Endothelial cell of umbilical vein (primary cell): ENCODE data around the gene MTERF4. TPM values are rescaled to one million over a fixed set of nuclear protein-coding genes. Genes with fewer than 3 reads are reported as not detected.

Experiments used
- BruUV-seq: library from RNA; stranded (reverse); fragments of 400-500 nt; replicated peaks from 2 replicates; lab custom pipeline; 2021; lab: Mats Ljungman, UMichigan
- CTCF ChIA-PET: fragments of 300-600, 350-600 bp; sonication (Branson Sonifier 250); formaldehyde crosslinking; loops from one replicate; lab custom pipeline; 2021; ENCODE audit warnings: antibody characterized with exemption, inconsistent platforms; lab: Charles Lee
- POLR2A ChIA-PET: fragments of 300-600, 350-600 bp; sonication (Branson Sonifier 250); formaldehyde crosslinking; loops from one replicate; lab custom pipeline; 2021; ENCODE audit warnings: antibody characterized with exemption, inconsistent platforms; lab: Charles Lee
- DNase-seq: peaks from one replicate; pipeline ENCODE4 v3.0.0-alpha.2; 2011; ENCODE audit warnings: low read depth, low spot score
- FAIRE-seq: peaks from 2 replicates; lab custom pipeline; 2011; peaks lifted over from hg19 to GRCh38; lab: Jason Lieb, UNC
- H2AFZ ChIP-seq: 2 replicates; pipeline ENCODE4 v1.6.0; 2012; ENCODE audit warnings: low read depth, low read length, control low read depth, inconsistent platforms
- H3K27ac ChIP-seq: 2 replicates; pipeline ENCODE4 v1.5.1; 2011; ENCODE audit warnings: low read depth, mild to moderate bottlenecking, control low read depth, low read length, moderate library complexity; ENCODE audit not compliant: insufficient read depth
- H3K27me3 ChIP-seq, 2 experiments: 2 replicates each; pipeline versions ENCODE4 v1.6.0 to v1.6.1; 2011; ENCODE audit warnings: low read length in 2 of 2, mixed read lengths in 1 of 2; ENCODE audit not compliant: control insufficient read depth in 2 of 2, insufficient read depth in 2 of 2
- H3K36me3 ChIP-seq, 2 experiments: 2 replicates in 1 of 2; 3 replicates in 1 of 2; pipeline ENCODE4 v1.5.1; 2011; ENCODE audit warnings: low read length in 2 of 2, mild to moderate bottlenecking in 1 of 2, moderate library complexity in 1 of 2; ENCODE audit not compliant: control insufficient read depth in 2 of 2, insufficient read depth in 2 of 2; ENCODE audit errors: extremely low read depth in 1 of 2
- H3K4me1 ChIP-seq: 3 replicates; pipeline ENCODE4 v1.5.1; 2011; ENCODE audit warnings: mild to moderate bottlenecking, low read length; ENCODE audit not compliant: control insufficient read depth, insufficient read depth; ENCODE audit errors: extremely low read depth
- H3K4me2 ChIP-seq: 2 replicates; pipeline ENCODE4 v1.6.1; 2011; ENCODE audit warnings: low read length, control low read depth, mixed read lengths; ENCODE audit not compliant: insufficient read depth
- H3K4me3 ChIP-seq, 3 experiments: fragments of 200-600 bp in 1 of 3; sonication (generic), shearing (Covaris generic) in 1 of 3; replicated peaks in 1 of 3; 2 replicates each; pipeline ENCODE4 v1.5.1; 2011 to 2016; ENCODE audit warnings: control low read depth in 3 of 3, low read length in 3 of 3, mild to moderate bottlenecking in 2 of 3, inconsistent platforms in 1 of 3, low read depth in 1 of 3, moderate library complexity in 1 of 3; ENCODE audit not compliant: insufficient read depth in 1 of 3
- H3K79me2 ChIP-seq: 2 replicates; pipeline ENCODE4 v1.6.0; 2012; ENCODE audit warnings: low read length, inconsistent platforms; ENCODE audit not compliant: control insufficient read depth, insufficient read depth
- H3K9ac ChIP-seq: replicated peaks from 2 replicates; pipeline ENCODE3; 2011; ENCODE audit warnings: low read length, control low read depth; ENCODE audit not compliant: insufficient read depth; ENCODE audit errors: extremely low read depth
- H3K9me1 ChIP-seq: replicated peaks from 3 replicates; pipeline ENCODE4 v1.6.0; 2011; ENCODE audit warnings: mild to moderate bottlenecking, low read length; ENCODE audit not compliant: control insufficient read depth, insufficient read depth; ENCODE audit errors: extremely low read depth
- H3K9me3 ChIP-seq: replicated peaks from 2 replicates; pipeline ENCODE4 v1.5.1; 2012; ENCODE audit warnings: low read length, inconsistent platforms; ENCODE audit not compliant: control insufficient read depth, insufficient read depth
- H4K20me1 ChIP-seq: replicated peaks from 2 replicates; pipeline ENCODE3; 2011; ENCODE audit warnings: mild to moderate bottlenecking, low read length; ENCODE audit not compliant: control insufficient read depth, insufficient read depth; ENCODE audit errors: extremely low read depth
- CTCF ChIP-seq, 2 donors: IDR thresholded peaks; 1 replicate in 1 of 2; 2 replicates in 1 of 2; pipeline ENCODE4 v1.5.1; 2011; ENCODE audit warnings: low read length in 2 of 2, mild to moderate bottlenecking in 2 of 2, moderate library complexity in 2 of 2, control low read depth in 1 of 2, inconsistent platforms in 1 of 2, low read depth in 1 of 2; ENCODE audit not compliant: insufficient read depth in 1 of 2; ENCODE audit errors: extremely low read depth in 1 of 2
- EZH2 ChIP-seq: IDR thresholded peaks from 2 replicates; pipeline ENCODE4 v1.6.1; 2012; ENCODE audit warnings: borderline replicate concordance, low read depth, mild to moderate bottlenecking, moderate library complexity, low read length, inconsistent platforms; ENCODE audit not compliant: severe bottlenecking
- FOS ChIP-seq: IDR thresholded peaks from 2 replicates; pipeline ENCODE4 v1.6.1; 2011; ENCODE audit warnings: mild to moderate bottlenecking, low read length, moderate library complexity, borderline replicate concordance; ENCODE audit not compliant: insufficient read depth
- GATA2 ChIP-seq: IDR thresholded peaks from 2 replicates; pipeline ENCODE4 v1.7.0; 2011; ENCODE audit warnings: low read depth, mild to moderate bottlenecking, moderate library complexity, mixed read lengths, low read length; ENCODE audit not compliant: insufficient read length, insufficient read depth
- JUN ChIP-seq: IDR thresholded peaks from 2 replicates; pipeline ENCODE4 v1.6.1; 2011; ENCODE audit warnings: borderline replicate concordance, low read depth; ENCODE audit not compliant: insufficient read length, insufficient read depth
- MAX ChIP-seq: IDR thresholded peaks from 2 replicates; pipeline ENCODE4 v1.6.1; 2011; ENCODE audit not compliant: insufficient read depth, insufficient read length
- MYC ChIP-seq: IDR thresholded peaks from one replicate; pipeline ENCODE4 v1.6.1; 2011; ENCODE audit warnings: mild to moderate bottlenecking, low read depth, low read length
- POLR2A ChIP-seq: IDR thresholded peaks from 2 replicates; pipeline ENCODE4 v1.6.1; 2012; ENCODE audit warnings: low read depth, mild to moderate bottlenecking, control low read depth, low read length
- POLR2AphosphoS5 ChIP-seq: IDR thresholded peaks from 2 replicates; pipeline ENCODE4 v1.6.1; 2012; ENCODE audit warnings: low read depth, mild to moderate bottlenecking, control low read depth, low read length, moderate library complexity; ENCODE audit not compliant: insufficient read depth
- dilution Hi-C: fragments of 300-500 bp; cut with MboI; formaldehyde crosslinking; loops from one replicate; pipeline ENCODE4 v1.15.0; 2019; ENCODE audit warnings: low sequenced_read_pairs; ENCODE audit not compliant: extremely low pct_ligation_motif_present
- intact Hi-C: fragments of 100-400 bp; cut with micrococcal nuclease; formaldehyde crosslinking; loops from one replicate; pipeline ENCODE4 v1.10.0; 2022
- polyA plus RNA-seq, 4 experiments: library from polyadenylated mRNA; depleted of rRNA in 3 of 4; stranded (reverse) in 3 of 4; unstranded in 1 of 4; fragments of >200 nt; gene quantifications; 2 replicates each; pipeline versions ENCODE4 v1.2.1 to v1.2.3, GENCODE V29; 2011 to 2012; ENCODE audit warnings: missing spikeins in 1 of 4
- total RNA-seq: library from RNA; stranded (reverse); gene quantifications from 2 replicates; pipeline ENCODE4 v1.2.3, GENCODE V29; 2021

MTERF4 gene
- total and polyA plus RNA-seq, 2 donors (not counting 3 experiments of a cell fraction or from before 2014, with no cell fraction given) = 14.7 to 27.3 TPM

GRCh38 chr2:241121008-241121407 is 18.9 kb upstream of the MTERF4 start:
- H3K4me1 ChIP-seq = no peaks in the 10 kb centered on the region
- intact Hi-C loops (no loop called here), dilution Hi-C loops (no loop called here)
- CTCF ChIA-PET = no interaction called here
- H3K4me3 ChIP-seq = no peak overlapping the region
- TF ChIP-seq GATA2 = no peak
- TF ChIP-seq POLR2A = no peak
- TF ChIP-seq MAX = no peak
- no peak for TF ChIP-seq CTCF (IDR thresholded peaks at IDR 0.05; ENCODE audit: extremely low read depth in 1 of 2, insufficient read depth in 1 of 2, low read depth in 1 of 2, low read length in 2 of 2)
- no peak for TF ChIP-seq EZH2
- TF ChIP-seq FOS = no peak
- TF ChIP-seq POLR2AphosphoS5 = no peak
- no peak for TF ChIP-seq JUN
- TF ChIP-seq MYC = no peak
- no peaks in the 10 kb centered on the region for H3K9me3 ChIP-seq
- no peaks in the 10 kb centered on the region for H4K20me1 ChIP-seq
- no peak overlapping the region for H3K27ac ChIP-seq
- H3K27me3 ChIP-seq = no peaks in the 10 kb centered on the region
- peaks cover 0 to 2% of the 10 kb centered on the region in 2 experiments for H3K36me3 ChIP-seq
- no peak overlapping the region for H3K4me2 ChIP-seq
- no peak overlapping the region for H2AFZ ChIP-seq
- no peaks in the 10 kb centered on the region for H3K79me2 ChIP-seq
- no peak overlapping the region for H3K9ac ChIP-seq
- POLR2A ChIA-PET = no interaction called here
- DNase-seq (no peak), FAIRE-seq (no peak)
- no TSS peak for BruUV-seq
- H3K9me1 ChIP-seq = no peaks in the 10 kb centered on the region
